OCI-LY3 (cell line): ENCODE measurements around the gene PRM3.

Source experiments
- CTCF ChIP-seq: fragments of 200-600, 300-600 bp; sonication (generic); IDR thresholded peaks from 2 replicates; pipeline ENCODE4 v1.5.1; 2014; ENCODE audit warnings: antibody characterized with exemption, low read length, low read depth
- EZH2phosphoT487 ChIP-seq: fragments of 200-600 bp; shearing (Covaris generic); IDR thresholded peaks from 2 replicates; pipeline ENCODE4 v1.6.1; 2018; ENCODE audit warnings: antibody characterized with exemption, mixed run types, low read depth

- TF ChIP-seq CTCF: no peak
- TF ChIP-seq EZH2phosphoT487: no peak
Measured at GRCh38 chr16:11272921-11273720, at the start of gene PRM3.
